Measurements from ENCODE around the gene KCNAB1.

The KCNAB1 gene

GRCh38 chr3:156299569-156299968 lies 179.2 kb downstream of the KCNAB1 start:
- Histone ChIP-seq H3K9me3 (ENCODE audit: low read length) (no peaks in the 10 kb centered on the region), H3K4me2 (ENCODE audit: low read length) (no peak overlapping the region), H3K27ac (ENCODE audit: low read depth, low read length, poor library complexity, severe bottlenecking) (no peak overlapping the region), H3K4me1 (ENCODE audit: insufficient read depth, low read length, severe bottlenecking) (no peaks in the 10 kb centered on the region), H2AFZ (ENCODE audit: low read length) (no peak overlapping the region), H3K27me3 (ENCODE audit: insufficient read depth, low read length) (no peaks in the 10 kb centered on the region), H3K79me2 (ENCODE audit: insufficient read depth, low read length) (no peaks in the 10 kb centered on the region), H3K4me3 (ENCODE audit: low read depth, low read length, poor library complexity, severe bottlenecking) (no peak overlapping the region), H3K9ac (ENCODE audit: low read length) (no peak overlapping the region), H3F3A (ENCODE audit: insufficient read depth, low read length) (no peaks in the 10 kb centered on the region), H3K9me2 (ENCODE audit: low read depth, low read length) (no peaks in the 10 kb centered on the region), H4K20me1 (ENCODE audit: insufficient read depth, low read length) (no peaks in the 10 kb centered on the region), H3K36me3 (ENCODE audit: insufficient read depth, low read length) (no peaks in the 10 kb centered on the region)
- no peak for TF ChIP-seq EZH2 (IDR thresholded peaks at IDR 0.05; ENCODE audit: borderline replicate concordance, low read length)
- TF ChIP-seq, protein P1, sequence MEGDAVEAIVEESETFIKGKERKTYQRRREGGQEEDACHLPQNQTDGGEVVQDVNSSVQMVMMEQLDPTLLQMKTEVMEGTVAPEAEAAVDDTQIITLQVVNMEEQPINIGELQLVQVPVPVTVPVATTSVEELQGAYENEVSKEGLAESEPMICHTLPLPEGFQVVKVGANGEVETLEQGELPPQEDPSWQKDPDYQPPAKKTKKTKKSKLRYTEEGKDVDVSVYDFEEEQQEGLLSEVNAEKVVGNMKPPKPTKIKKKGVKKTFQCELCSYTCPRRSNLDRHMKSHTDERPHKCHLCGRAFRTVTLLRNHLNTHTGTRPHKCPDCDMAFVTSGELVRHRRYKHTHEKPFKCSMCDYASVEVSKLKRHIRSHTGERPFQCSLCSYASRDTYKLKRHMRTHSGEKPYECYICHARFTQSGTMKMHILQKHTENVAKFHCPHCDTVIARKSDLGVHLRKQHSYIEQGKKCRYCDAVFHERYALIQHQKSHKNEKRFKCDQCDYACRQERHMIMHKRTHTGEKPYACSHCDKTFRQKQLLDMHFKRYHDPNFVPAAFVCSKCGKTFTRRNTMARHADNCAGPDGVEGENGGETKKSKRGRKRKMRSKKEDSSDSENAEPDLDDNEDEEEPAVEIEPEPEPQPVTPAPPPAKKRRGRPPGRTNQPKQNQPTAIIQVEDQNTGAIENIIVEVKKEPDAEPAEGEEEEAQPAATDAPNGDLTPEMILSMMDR (IDR thresholded peaks at IDR 0.05; ENCODE audit: low read length), result no peak

- Histone ChIP-seq H3K4me3 (ENCODE audit: low read depth, low read length, poor library complexity, severe bottlenecking) (no peak overlapping the region), H2AFZ (ENCODE audit: low read length) (no peak overlapping the region), H3K27me3 (ENCODE audit: insufficient read depth, low read length) (no peaks in the 10 kb centered on the region), H3K9ac (ENCODE audit: low read length) (no peak overlapping the region), H3K4me2 (ENCODE audit: low read length) (no peak overlapping the region), H3K4me1 (ENCODE audit: insufficient read depth, low read length, severe bottlenecking) (no peaks in the 10 kb centered on the region), H3K27ac (ENCODE audit: low read depth, low read length, poor library complexity, severe bottlenecking) (no peak overlapping the region), H4K20me1 (ENCODE audit: insufficient read depth, low read length) (no peaks in the 10 kb centered on the region), H3K79me2 (ENCODE audit: insufficient read depth, low read length) (no peaks in the 10 kb centered on the region), H3K9me3 (ENCODE audit: low read length) (no peaks in the 10 kb centered on the region), H3K36me3 (ENCODE audit: insufficient read depth, low read length) (no peaks in the 10 kb centered on the region), H3K9me2 (ENCODE audit: low read depth, low read length) (no peaks in the 10 kb centered on the region), H3F3A (ENCODE audit: insufficient read depth, low read length) (no peaks in the 10 kb centered on the region)
- TF ChIP-seq, protein P1 (IDR thresholded peaks at IDR 0.05; ENCODE audit: low read length), result no peak
- TF ChIP-seq EZH2 (IDR thresholded peaks at IDR 0.05; ENCODE audit: borderline replicate concordance, low read length), result no peak
These were observed 180.0 kb downstream of the KCNAB1 start for GRCh38 chr3:156300371-156300770.

- H3K4me2 ChIP-seq (ENCODE audit: low read length), result no peak overlapping the region
These were observed 180.8 kb downstream of the KCNAB1 start for GRCh38 chr3:156300929-156301840.

More at GRCh38 chr3:156300929-156301840, 180.8 kb downstream of the KCNAB1 start:
- H4K20me1 ChIP-seq (ENCODE audit: insufficient read depth, low read length), result no peaks in the 10 kb centered on the region
- no peak for TF ChIP-seq EZH2 (IDR thresholded peaks at IDR 0.05; ENCODE audit: borderline replicate concordance, low read length)
- TF ChIP-seq, protein P1 (IDR thresholded peaks at IDR 0.05; ENCODE audit: low read length), result no peak
- H3K4me1 ChIP-seq (ENCODE audit: insufficient read depth, low read length, severe bottlenecking), result no peaks in the 10 kb centered on the region
- no peaks in the 10 kb centered on the region for H3K79me2 ChIP-seq (ENCODE audit: insufficient read depth, low read length)
- H3F3A ChIP-seq (ENCODE audit: insufficient read depth, low read length), result no peaks in the 10 kb centered on the region
- no peaks in the 10 kb centered on the region for H3K9me2 ChIP-seq (ENCODE audit: low read depth, low read length)
- H2AFZ ChIP-seq (ENCODE audit: low read length), result no peak overlapping the region
- H3K27me3 ChIP-seq (ENCODE audit: insufficient read depth, low read length), result no peaks in the 10 kb centered on the region
- no peaks in the 10 kb centered on the region for H3K9me3 ChIP-seq (ENCODE audit: low read length)
- no peak overlapping the region for H3K27ac ChIP-seq (ENCODE audit: low read depth, low read length, poor library complexity, severe bottlenecking)
- no peak overlapping the region for H3K4me3 ChIP-seq (ENCODE audit: low read depth, low read length, poor library complexity, severe bottlenecking)
- no peak overlapping the region for H3K9ac ChIP-seq (ENCODE audit: low read length)
- no peaks in the 10 kb centered on the region for H3K36me3 ChIP-seq (ENCODE audit: insufficient read depth, low read length)
